HTR-8/SVneo (cell line): ENCODE results near the gene FAM78B.
A peak's percentile ranks its signal among the peaks of the same experiment; 100 is the strongest.

Experiments
- DNase-seq: peaks from one replicate; pipeline ENCODE4 v3.0.0; 2011; ENCODE audit warnings: low spot score, mixed read lengths; ENCODE audit not compliant: insufficient read length
- FAIRE-seq: peaks from 2 replicates; lab custom pipeline; 2011; peaks lifted over from hg19 to GRCh38; lab: Jason Lieb, UNC

Gene FAM78B

GRCh38 chr1:166166698-166167571, at the start of gene FAM78B:
FAM78B (minus strand) TSS chr1:166167001; CDS start chr1:166166248, 753 bp downstream.
- FAIRE-seq (no peak), DNase-seq (no peak)

GRCh38 chr1:166202546-166202945, 35.7 kb upstream of the FAM78B start:
- FAIRE-seq (no peak), DNase-seq (no peak)

- FAIRE-seq (no peak), DNase-seq (no peak)
Observed at GRCh38 chr1:166200743-166201142, 33.9 kb upstream of the FAM78B start.

GRCh38 chr1:166197597-166197996, 30.8 kb upstream of the FAM78B start:
- no peak for DNase-seq
- no peak for FAIRE-seq

GRCh38 chr1:166197141-166197540, 30.3 kb upstream of the FAM78B start:
- FAIRE-seq (no peak), DNase-seq (no peak)

- DNase-seq (no peak), FAIRE-seq (peak; percentile 33)
Observed at GRCh38 chr1:166193057-166193698, 26.4 kb upstream of the FAM78B start.

GRCh38 chr1:166190400-166190799, 23.6 kb upstream of the FAM78B start:
- DNase-seq (no peak), FAIRE-seq (no peak)

- FAIRE-seq = no peak
- no peak for DNase-seq
Observed at GRCh38 chr1:166189126-166189525, 22.3 kb upstream of the FAM78B start.

GRCh38 chr1:166185526-166185925, 18.7 kb upstream of the FAM78B start:
- no peak for FAIRE-seq
- no peak for DNase-seq

- FAIRE-seq (no peak), DNase-seq (no peak)
Observed at GRCh38 chr1:166184897-166185296, 18.1 kb upstream of the FAM78B start.

- FAIRE-seq = no peak
Observed at GRCh38 chr1:166184012-166184411, 17.2 kb upstream of the FAM78B start.

GRCh38 chr1:166182281-166182680, 15.5 kb upstream of the FAM78B start:
- no peak for DNase-seq
- FAIRE-seq = no peak

More at GRCh38 chr1:166184012-166184411, 17.2 kb upstream of the FAM78B start:
- no peak for DNase-seq

- FAIRE-seq (no peak), DNase-seq (no peak)
Observed at GRCh38 chr1:166176416-166176815, 9.6 kb upstream of the FAM78B start.

- FAIRE-seq (no peak), DNase-seq (no peak)
Observed at GRCh38 chr1:166175032-166175431, 8.2 kb upstream of the FAM78B start.

- FAIRE-seq = no peak
- DNase-seq = no peak
Observed at GRCh38 chr1:166174108-166174507, 7.3 kb upstream of the FAM78B start.

GRCh38 chr1:166172106-166172505, 5.3 kb upstream of the FAM78B start:
- DNase-seq (no peak), FAIRE-seq (no peak)

- FAIRE-seq = no peak
- DNase-seq = no peak
Observed at GRCh38 chr1:166170726-166171125, 3.9 kb upstream of the FAM78B start.

- no peak for FAIRE-seq
Observed at GRCh38 chr1:166170075-166170474, 3.3 kb upstream of the FAM78B start.

GRCh38 chr1:166169182-166169581, 2.4 kb upstream of the FAM78B start:
- DNase-seq (no peak), FAIRE-seq (no peak)

More at GRCh38 chr1:166170075-166170474, 3.3 kb upstream of the FAM78B start:
- DNase-seq = no peak

- no peak for DNase-seq
- FAIRE-seq = no peak
Observed at GRCh38 chr1:166167572-166167925, 748 bp upstream of the FAM78B start.

- DNase-seq (no peak), FAIRE-seq (no peak)
Observed at GRCh38 chr1:166166329-166166697, 488 bp downstream of the FAM78B start.
